Measurements from ENCODE around the gene CFP. TPM values are rescaled to one million over a fixed set of nuclear protein-coding genes. Genes with fewer than 3 reads are reported as not detected.

CFP gene
- polyA plus RNA-seq, 3 donors: 461 to 498 (median 491) TPM

DNA sequence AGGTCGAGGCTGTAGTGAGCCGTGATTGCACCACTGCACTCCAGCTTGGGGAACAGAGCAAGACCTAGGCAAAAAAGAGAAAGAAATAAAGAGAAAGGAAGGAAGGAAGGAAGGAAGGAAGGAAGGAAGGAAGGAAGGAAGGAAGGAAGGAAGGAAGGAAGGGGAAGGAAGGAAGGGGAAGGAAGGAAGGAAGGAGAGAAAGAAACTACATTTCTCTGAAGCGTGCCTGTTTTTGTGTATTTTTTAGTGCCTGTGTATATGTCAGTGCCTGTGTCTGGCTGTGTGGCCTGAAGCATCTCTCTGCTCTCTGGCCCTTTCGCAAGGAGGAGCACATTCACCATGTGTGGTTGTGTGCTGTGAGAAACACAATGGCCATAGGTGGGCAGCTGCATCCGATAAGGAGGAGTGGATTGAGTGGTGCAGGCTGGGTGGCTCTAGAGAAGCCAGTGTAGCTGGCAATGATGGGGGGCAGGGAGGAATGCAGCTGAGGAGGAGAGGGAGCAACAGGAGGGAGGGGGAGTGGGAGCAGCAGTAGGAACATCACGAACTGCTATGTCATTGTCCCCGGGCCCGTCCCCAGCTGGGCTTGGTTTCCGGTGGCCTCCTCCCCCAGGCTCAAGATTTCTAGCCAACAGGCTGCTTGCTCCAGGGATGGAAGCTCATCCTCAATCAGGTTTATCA lies 21.5 kb downstream of the CFP start:
- no peak overlapping the region for H2AFZ ChIP-seq (ENCODE audit: insufficient read depth, low read depth, low read length, poor library complexity, severe bottlenecking)
- peak overlapping the region in 6 of 7 donors; percentile 60 to 84 (median 76) for H3K27ac Mint-ChIP-seq
- 15% methylated on average over 4 of the region's 9 CpGs for WGBS (ENCODE audit: insufficient coverage)

GRCh38 chrX:47607091-47607490 lies 22.6 kb downstream of the CFP start:
- H3K4me1 Mint-ChIP-seq: peaks cover 41% of the 10 kb centered on the region
- H3K4me3 Mint-ChIP-seq: no peak overlapping the region
- peaks cover 41 to 48% of the 10 kb centered on the region in 2 donors for H3K4me1 ChIP-seq (ENCODE audit: control insufficient read depth in 1 of 2, insufficient read depth in 2 of 2, low read length in 2 of 2)

More for the DNA sequence above, 21.5 kb downstream of the CFP start:
- no peak overlapping the region for H3K9ac ChIP-seq (ENCODE audit: insufficient read depth, low read length, poor library complexity, severe bottlenecking)
- H3K36me3 Mint-ChIP-seq: no peaks in the 10 kb centered on the region
- H3K4me3 ChIP-seq (replicated peaks in 1 of 3; ENCODE audit: low read depth in 2 of 3, low read length in 3 of 3): peak overlapping the region in 1 of 3 experiments; percentile 19
- no peaks in the 10 kb centered on the region for H3K9me3 ChIP-seq (replicated peaks in 1 of 2; ENCODE audit: control insufficient read depth in 1 of 2, insufficient read depth in 1 of 2, low read length in 2 of 2)
- intact Hi-C loops (cut with micrococcal nuclease): no loop called here
- DNase-seq: peak in 1 of 3 donors; percentile 28
- H3K27ac ChIP-seq (ENCODE audit: low read depth in 1 of 2, low read length in 2 of 2): peak overlapping the region in 1 of 2 donors; percentile 28
- H3K36me3 ChIP-seq (replicated peaks in 1 of 2; ENCODE audit: control insufficient read depth in 1 of 2, insufficient read depth in 2 of 2, low read length in 2 of 2): no peaks in the 10 kb centered on the region
- no peak for TF ChIP-seq CTCF (IDR thresholded peaks at IDR 0.05)
- H3K79me2 ChIP-seq (ENCODE audit: insufficient read depth, low read length): no peaks in the 10 kb centered on the region
- peak overlapping the region; percentile 37 to 71 for H3K4me3 Mint-ChIP-seq
- H3K4me2 ChIP-seq (replicated peaks; ENCODE audit: extremely low read depth, low read length, poor library complexity, severe bottlenecking): peak overlapping the region; percentile 45
- H3K27me3 ChIP-seq (ENCODE audit: control insufficient read depth in 2 of 2, insufficient read depth in 2 of 2, low read length in 2 of 2): no peaks in the 10 kb centered on the region
- H3K9me3 Mint-ChIP-seq: peaks cover 0 to 7% (median 0%) of the 10 kb centered on the region in 7 donors
- peaks cover 41 to 48% of the 10 kb centered on the region in 2 donors for H3K4me1 ChIP-seq (ENCODE audit: control insufficient read depth in 1 of 2, insufficient read depth in 2 of 2, low read length in 2 of 2)
- peaks cover 0 to 5% (median 0%) of the 10 kb centered on the region in 3 donors for H3K27me3 Mint-ChIP-seq (ENCODE audit: low read depth in 3 of 3)
- no peaks in the 10 kb centered on the region for H4K20me1 ChIP-seq (ENCODE audit: insufficient read depth, low read length)
- H3K4me1 Mint-ChIP-seq: peaks cover 41% of the 10 kb centered on the region

More at GRCh38 chrX:47607091-47607490, 22.6 kb downstream of the CFP start:
- Mint-ChIP-seq H3K9me3 (peaks cover 0 to 4% (median 0%) of the 10 kb centered on the region in 7 donors), H3K27ac (no peak overlapping the region), H3K36me3 (no peaks in the 10 kb centered on the region), H3K27me3 (ENCODE audit: low read depth in 3 of 3) (peaks cover 0 to 5% (median 0%) of the 10 kb centered on the region in 3 donors)
- Histone ChIP-seq H2AFZ (ENCODE audit: insufficient read depth, low read depth, low read length, poor library complexity, severe bottlenecking) (no peak overlapping the region), H4K20me1 (ENCODE audit: insufficient read depth, low read length) (no peaks in the 10 kb centered on the region), H3K9me3 (replicated peaks in 1 of 2; ENCODE audit: control insufficient read depth in 1 of 2, insufficient read depth in 1 of 2, low read length in 2 of 2) (no peaks in the 10 kb centered on the region), H3K27me3 (ENCODE audit: control insufficient read depth in 2 of 2, insufficient read depth in 2 of 2, low read length in 2 of 2) (no peaks in the 10 kb centered on the region), H3K9ac (ENCODE audit: insufficient read depth, low read length, poor library complexity, severe bottlenecking) (no peak overlapping the region), H3K79me2 (ENCODE audit: insufficient read depth, low read length) (no peaks in the 10 kb centered on the region), H3K27ac (ENCODE audit: low read depth in 1 of 2, low read length in 2 of 2) (no peak overlapping the region), H3K4me3 (replicated peaks in 1 of 3; ENCODE audit: low read depth in 2 of 3, low read length in 3 of 3) (no peak overlapping the region), H3K4me2 (replicated peaks; ENCODE audit: extremely low read depth, low read length, poor library complexity, severe bottlenecking) (no peak overlapping the region), H3K36me3 (replicated peaks in 1 of 2; ENCODE audit: control insufficient read depth in 1 of 2, insufficient read depth in 2 of 2, low read length in 2 of 2) (no peaks in the 10 kb centered on the region)
- intact Hi-C loops (cut with micrococcal nuclease): no loop called here
- no peak for TF ChIP-seq CTCF (IDR thresholded peaks at IDR 0.05)
- DNase-seq: no peak
